GM18861 (cell line): ENCODE results near the gene AGBL4.

ENCODE experiments used
- ATAC-seq: cut with Tn5 transposase; IDR thresholded peaks from one replicate; pipeline ENCODE4 v1.9.1; 2021; ENCODE audit not compliant: unreplicated experiment

The AGBL4 gene

GRCh38 chr1:49723662-49724061 is 300.1 kb downstream of the AGBL4 start:
- ATAC-seq, result no peak

DNA sequence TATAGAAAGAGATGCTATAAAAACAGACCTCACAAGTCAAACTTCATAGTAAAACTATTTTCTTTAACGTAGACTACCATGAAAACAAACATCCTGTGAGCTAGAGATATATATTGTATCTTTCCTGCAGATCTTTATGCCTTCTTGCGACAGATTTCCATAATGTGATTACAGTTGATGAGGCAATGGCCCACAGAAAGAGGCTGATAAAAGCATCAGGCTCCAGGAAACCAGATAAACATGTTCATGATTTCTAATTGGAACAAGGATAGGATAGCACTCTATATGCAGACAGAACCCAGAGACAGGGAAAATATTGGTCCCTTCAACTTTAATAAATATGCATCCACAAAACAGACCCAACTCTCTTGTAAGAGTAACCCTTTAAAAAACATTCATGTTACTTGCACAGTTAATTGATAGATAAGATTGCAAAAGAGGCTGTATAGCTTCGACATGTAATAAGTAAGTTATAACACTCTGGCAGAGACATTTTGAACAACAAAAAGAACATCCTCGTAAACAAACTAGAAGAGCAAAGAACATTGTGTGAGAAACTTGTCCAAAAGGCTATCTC is 329.4 kb downstream of the AGBL4 start:
- no peak for ATAC-seq

DNA sequence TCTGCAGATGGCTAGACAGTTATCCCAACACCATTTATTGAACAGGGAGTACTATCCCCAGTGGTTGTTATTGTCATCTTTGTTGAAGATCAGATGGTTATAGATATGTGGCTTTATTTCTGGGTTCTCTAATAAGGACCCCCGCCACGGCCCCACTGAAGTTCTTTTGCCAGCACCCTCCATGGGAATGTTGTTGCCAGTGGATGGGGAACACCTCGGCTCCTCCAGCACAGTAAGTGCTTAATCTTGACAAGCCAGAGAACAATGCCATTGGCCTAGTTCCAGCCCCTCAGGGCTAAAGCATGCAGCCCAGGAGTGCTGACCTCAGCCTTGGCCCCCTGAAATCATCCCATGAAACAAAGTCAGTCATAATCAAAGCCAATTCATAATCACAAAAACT is 337.6 kb downstream of the AGBL4 start:
- ATAC-seq, result no peak

DNA sequence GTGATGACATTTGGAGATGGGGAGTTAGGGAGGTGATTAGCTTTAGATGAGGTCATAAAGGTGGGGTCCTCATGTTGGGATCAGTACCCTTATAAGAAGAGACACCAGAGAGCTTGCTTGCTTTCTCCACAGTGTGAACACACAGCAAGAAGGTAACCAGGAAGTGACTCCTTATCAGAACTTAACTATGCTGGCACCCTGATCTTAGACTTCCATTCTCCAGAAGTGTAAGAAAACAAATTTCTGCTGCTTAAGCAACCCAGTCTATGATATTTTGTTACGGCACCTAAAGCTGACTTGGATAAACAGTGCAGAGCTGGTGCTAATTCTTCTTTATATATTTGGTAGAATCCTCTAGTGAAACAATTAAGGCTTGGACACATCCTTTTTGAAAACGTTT is 346.0 kb downstream of the AGBL4 start:
- ATAC-seq, result no peak

DNA sequence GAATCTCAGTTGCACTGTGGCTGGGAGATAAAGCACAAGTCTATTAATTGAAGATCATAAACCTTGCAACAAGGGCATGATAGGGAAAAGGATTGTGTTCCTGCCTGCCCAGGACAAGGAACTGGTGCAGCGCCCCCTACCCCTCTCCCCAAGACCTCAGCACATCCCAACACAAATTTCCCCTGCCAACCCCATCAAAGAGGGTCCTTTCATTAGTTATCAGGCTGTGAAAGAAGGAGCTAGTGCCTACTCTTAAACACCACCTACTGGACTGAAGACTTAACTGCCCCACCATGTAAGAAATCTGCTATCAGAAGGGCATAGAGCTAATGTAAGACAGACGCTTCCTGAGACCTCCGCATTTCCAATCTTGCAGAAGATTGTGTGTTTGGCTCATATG is 372.6 kb downstream of the AGBL4 start:
- ATAC-seq, result no peak

- no peak for ATAC-seq
Measured at GRCh38 chr1:49630156-49630555, 393.6 kb downstream of the AGBL4 start.

GRCh38 chr1:49627781-49628180 is 396.0 kb downstream of the AGBL4 start:
- ATAC-seq, result no peak

GRCh38 chr1:49626472-49626871 is 397.3 kb downstream of the AGBL4 start:
- ATAC-seq, result no peak

- no peak for ATAC-seq
Measured at GRCh38 chr1:49622877-49623276, 400.9 kb downstream of the AGBL4 start.

GRCh38 chr1:49606082-49606481 is 417.7 kb downstream of the AGBL4 start:
- no peak for ATAC-seq

GRCh38 chr1:49597436-49597835 is 426.3 kb downstream of the AGBL4 start:
- ATAC-seq, result no peak

DNA sequence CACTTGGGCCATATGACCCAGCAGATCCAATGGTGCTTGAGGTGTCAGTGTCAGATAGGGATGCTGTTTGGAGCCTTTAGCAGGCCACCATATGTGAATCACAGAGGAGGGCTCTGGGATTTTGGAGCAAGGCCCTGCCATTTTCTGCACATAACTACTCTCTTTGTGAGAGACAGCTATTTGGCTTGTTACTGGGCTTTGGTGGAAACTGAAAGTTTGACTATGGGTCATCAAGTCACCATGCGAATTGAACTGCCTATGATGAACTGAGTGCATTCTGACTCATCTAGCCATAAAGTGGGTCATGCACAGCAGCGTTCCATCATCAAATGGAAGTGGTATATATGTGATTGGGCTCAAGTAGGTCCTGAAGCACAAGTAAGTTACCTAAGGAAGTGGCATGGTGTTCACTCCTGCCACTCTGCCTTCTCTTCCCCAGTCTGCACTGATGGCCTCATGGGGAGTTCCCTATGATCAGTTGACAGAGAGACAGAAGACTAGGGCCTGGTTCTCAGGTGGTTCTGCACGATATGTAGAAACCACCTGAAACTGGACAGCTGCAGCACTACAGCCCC is 447.3 kb downstream of the AGBL4 start:
- ATAC-seq, result no peak

GRCh38 chr1:49556676-49557234 is 467.0 kb downstream of the AGBL4 start:
- no peak for ATAC-seq

DNA sequence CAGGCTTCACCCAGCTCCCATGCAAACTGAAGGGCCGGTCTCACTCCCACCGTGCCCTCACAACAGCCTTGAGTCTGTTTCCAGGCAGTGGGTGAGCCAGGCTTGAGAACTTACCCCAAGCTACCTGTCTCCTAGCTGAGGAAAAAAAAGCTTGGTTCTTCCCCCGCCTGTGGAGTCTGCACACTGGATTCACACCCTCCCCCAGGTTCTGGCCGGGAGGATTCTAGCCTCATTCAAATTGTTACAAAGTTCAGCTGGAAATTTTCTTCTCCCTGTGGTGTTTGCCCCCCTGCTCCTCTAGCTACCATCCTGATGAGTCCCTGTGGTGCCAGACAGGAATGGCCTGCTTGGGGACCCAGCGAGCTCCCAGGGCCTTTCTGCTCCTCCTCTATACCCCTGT is 471.7 kb downstream of the AGBL4 start:
- ATAC-seq, result no peak

DNA sequence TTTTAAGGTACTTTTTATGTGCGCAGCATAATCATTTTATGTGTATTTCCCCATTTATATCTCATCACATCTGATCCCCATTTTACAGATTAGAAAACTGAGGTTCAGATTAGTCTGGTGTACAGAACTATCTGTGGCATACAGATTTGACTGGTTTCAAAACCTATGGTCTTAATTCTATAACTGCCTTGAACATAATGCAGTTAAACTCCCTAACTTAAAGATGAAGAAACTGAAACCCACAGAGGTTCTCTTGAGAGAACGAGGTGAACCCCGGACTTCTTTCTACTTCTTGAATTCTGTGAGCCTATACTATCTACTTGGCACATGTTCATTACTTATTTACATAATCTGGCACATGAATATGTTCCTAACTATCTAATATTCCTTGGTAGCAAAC is 479.1 kb downstream of the AGBL4 start:
- ATAC-seq, result no peak

DNA sequence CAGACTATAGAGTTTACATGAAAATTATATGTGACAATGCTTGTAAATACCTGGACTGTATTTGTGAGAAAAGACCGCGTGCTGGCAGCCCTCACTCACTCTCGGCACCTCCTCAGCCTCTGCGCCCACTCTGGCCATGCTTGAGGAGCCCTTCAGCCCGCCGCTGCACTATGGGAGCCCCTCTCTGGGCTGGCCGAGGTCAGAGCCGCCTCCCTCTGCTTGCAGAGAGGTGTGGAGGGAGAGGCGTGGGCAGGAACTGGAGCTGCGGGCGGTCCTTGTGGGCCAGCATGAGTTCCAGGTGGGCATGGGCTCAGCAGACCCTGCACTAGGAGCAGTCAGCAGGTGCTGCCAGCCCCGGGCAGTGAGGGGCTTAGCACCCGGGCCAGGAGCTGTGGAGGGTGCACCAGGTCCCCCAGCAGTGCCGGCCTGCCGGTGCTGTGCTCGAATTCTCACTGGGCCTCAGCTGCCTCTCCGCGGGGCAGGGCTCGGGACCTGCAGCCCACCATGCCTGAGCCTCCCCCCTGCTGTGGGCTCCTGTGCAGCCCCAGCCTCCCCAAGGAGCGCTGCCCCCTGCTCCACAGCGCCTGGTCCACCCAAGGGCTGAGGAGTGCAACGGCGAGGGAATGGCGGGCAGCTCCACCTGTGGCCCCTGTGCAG is 482.5 kb downstream of the AGBL4 start:
- ATAC-seq, result no peak

- ATAC-seq, result no peak
Measured at GRCh38 chr1:49527606-49528305, 496.0 kb downstream of the AGBL4 start.

DNA sequence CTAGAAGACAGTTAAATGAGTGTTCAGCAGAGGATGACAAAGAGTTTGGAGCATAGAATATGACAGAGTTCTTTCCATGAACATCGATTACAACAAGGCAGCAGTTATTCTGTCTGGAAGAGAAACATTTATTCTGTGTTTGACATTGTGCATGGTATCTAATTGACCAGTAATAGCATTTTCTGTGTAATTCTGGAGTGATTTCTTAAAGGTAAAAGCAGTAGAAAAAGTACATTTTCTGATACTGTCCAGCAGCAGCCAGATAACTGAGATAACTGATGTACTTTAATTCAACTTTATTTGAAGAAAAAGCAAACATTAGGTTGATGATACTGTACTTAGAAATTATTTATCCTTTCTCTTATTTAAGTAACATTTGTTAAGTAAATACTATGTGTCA is 497.1 kb downstream of the AGBL4 start:
- ATAC-seq, result no peak

DNA sequence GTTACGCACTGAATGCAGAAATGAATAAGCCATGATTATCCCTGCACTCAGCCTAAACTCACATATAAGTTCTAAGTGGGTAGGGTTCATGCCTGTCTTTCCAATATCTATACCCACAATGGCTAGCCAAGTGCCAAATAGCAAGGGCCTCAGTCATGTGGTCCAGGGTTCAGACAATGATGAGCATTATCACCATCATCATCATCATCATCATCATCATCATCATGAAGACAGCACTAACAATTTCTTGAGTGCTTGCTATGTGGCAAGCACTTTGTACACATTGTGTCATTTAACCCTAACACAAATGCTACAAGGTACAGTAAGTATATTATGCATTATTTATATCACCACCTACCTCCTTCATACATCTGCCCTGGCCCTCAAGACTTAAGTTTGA is 500.0 kb downstream of the AGBL4 start:
- no peak for ATAC-seq

DNA sequence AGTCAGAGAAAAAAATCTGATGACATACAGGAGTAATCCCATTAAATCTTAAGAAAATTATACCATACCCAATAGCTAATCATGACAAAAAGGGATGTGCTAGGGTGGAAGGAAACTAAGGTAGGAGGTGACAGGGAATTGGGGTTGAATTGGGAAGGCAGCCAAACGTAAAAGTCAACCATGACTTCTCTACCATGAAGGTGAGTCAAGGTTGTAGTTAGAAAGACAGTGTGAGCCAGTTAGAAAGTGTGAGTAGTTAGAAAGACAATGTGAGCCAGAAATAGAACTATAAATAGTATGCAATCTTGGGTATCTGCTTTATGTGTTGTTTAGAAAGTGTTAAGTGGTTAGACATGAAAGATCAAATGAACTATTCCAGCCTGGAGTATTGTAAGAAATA is 556.8 kb downstream of the AGBL4 start:
- no peak for ATAC-seq

GRCh38 chr1:49465486-49466185 is 558.1 kb downstream of the AGBL4 start:
- no peak for ATAC-seq
